K562 (cell line): Measurements from ENCODE around the gene CNR2. TPM values are rescaled to one million over a fixed set of nuclear protein-coding genes. Genes with fewer than 3 reads are reported as not detected.

Experiments
- AFF1 ChIP-seq, 2 experiments: fragments of 450-650 bp; IDR thresholded peaks; 2 replicates each; pipeline ENCODE4 v1.6.1; 2018; ENCODE audit warnings: mild to moderate bottlenecking in 2 of 2, low read depth in 1 of 2; ENCODE audit not compliant: partially characterized antibody in 2 of 2
- CBFA2T3 ChIP-seq: fragments of 450-650 bp; IDR thresholded peaks from 2 replicates; pipeline ENCODE4 v1.6.1; 2017
- ESRRA ChIP-seq: fragments of 450-650 bp; IDR thresholded peaks from 2 replicates; pipeline ENCODE4 v1.6.1; 2014; ENCODE audit warnings: low read depth, mild to moderate bottlenecking, moderate library complexity, borderline replicate concordance
- MEIS2 ChIP-seq: fragments of 450-650 bp; IDR thresholded peaks from 2 replicates; pipeline ENCODE4 v1.6.1; 2014; ENCODE audit warnings: mild to moderate bottlenecking; ENCODE audit not compliant: partially characterized antibody
- NFYB ChIP-seq: IDR thresholded peaks from 2 replicates; pipeline ENCODE4 v1.6.1; 2011; ENCODE audit warnings: mild to moderate bottlenecking, moderate library complexity; ENCODE audit not compliant: insufficient read length; ENCODE audit errors: extremely low read depth
- SMAD3 ChIP-seq: fragments of 450-650 bp; formaldehyde crosslinking; conservative IDR thresholded peaks from 2 replicates; pipeline ENCODE4 v1.4.0; 2020; ENCODE audit warnings: mild to moderate bottlenecking
- polyA plus RNA-seq, 8 experiments: library from polyadenylated mRNA; depleted of rRNA in 4 of 8; stranded (reverse) in 5 of 8; unstranded in 3 of 8; fragments of >200 nt; fragmentation: Nextera tagmentation in 2 of 8; fragmentation: Illumina TruSeq in 1 of 8; extraction: Ambion mirVana in 2 of 8; extraction: Trizol in 1 of 8; gene quantifications; 2 replicates each; pipeline versions ENCODE4 v1.2.1 to v1.2.3, GENCODE V29; 2011 to 2014; ENCODE audit warnings: inconsistent platforms in 1 of 8, missing spikeins in 1 of 8
- total RNA-seq, 7 experiments: library from RNA; depleted of rRNA in 6 of 7; stranded (reverse); fragments of >200 nt in 6 of 7; fragmentation: Illumina TruSeq in 2 of 7; extraction: Trizol in 2 of 7; gene quantifications; 2 replicates each; pipeline versions ENCODE4 v1.2.1 to v1.2.3, GENCODE V29; 2011 to 2021; ENCODE audit warnings: low replicate concordance in 1 of 7
- TF ChIP-seq, protein P1 (sequence below): fragments of 200-600 bp; sonication (generic); IDR thresholded peaks from one replicate; pipeline ENCODE4 v1.6.1; 2012; ENCODE audit warnings: mild to moderate bottlenecking, low read depth, low read length, inconsistent platforms
- TF ChIP-seq, protein P2 (sequence below): fragments of 250-450 bp; sonication (Bioruptor Pico); IDR thresholded peaks from 2 replicates; pipeline ENCODE4 v1.5.0; 2020; ENCODE audit warnings: mild to moderate bottlenecking, borderline replicate concordance

The CNR2 gene
- total and polyA plus RNA-seq, 9 of the 15 experiments (the other 6 are each of a cell fraction or from before 2014, with no cell fraction given): not detected

GRCh38 chr1:23899070-23899469 is 14.1 kb downstream of the CNR2 start (continued):
- TF ChIP-seq, protein P1, sequence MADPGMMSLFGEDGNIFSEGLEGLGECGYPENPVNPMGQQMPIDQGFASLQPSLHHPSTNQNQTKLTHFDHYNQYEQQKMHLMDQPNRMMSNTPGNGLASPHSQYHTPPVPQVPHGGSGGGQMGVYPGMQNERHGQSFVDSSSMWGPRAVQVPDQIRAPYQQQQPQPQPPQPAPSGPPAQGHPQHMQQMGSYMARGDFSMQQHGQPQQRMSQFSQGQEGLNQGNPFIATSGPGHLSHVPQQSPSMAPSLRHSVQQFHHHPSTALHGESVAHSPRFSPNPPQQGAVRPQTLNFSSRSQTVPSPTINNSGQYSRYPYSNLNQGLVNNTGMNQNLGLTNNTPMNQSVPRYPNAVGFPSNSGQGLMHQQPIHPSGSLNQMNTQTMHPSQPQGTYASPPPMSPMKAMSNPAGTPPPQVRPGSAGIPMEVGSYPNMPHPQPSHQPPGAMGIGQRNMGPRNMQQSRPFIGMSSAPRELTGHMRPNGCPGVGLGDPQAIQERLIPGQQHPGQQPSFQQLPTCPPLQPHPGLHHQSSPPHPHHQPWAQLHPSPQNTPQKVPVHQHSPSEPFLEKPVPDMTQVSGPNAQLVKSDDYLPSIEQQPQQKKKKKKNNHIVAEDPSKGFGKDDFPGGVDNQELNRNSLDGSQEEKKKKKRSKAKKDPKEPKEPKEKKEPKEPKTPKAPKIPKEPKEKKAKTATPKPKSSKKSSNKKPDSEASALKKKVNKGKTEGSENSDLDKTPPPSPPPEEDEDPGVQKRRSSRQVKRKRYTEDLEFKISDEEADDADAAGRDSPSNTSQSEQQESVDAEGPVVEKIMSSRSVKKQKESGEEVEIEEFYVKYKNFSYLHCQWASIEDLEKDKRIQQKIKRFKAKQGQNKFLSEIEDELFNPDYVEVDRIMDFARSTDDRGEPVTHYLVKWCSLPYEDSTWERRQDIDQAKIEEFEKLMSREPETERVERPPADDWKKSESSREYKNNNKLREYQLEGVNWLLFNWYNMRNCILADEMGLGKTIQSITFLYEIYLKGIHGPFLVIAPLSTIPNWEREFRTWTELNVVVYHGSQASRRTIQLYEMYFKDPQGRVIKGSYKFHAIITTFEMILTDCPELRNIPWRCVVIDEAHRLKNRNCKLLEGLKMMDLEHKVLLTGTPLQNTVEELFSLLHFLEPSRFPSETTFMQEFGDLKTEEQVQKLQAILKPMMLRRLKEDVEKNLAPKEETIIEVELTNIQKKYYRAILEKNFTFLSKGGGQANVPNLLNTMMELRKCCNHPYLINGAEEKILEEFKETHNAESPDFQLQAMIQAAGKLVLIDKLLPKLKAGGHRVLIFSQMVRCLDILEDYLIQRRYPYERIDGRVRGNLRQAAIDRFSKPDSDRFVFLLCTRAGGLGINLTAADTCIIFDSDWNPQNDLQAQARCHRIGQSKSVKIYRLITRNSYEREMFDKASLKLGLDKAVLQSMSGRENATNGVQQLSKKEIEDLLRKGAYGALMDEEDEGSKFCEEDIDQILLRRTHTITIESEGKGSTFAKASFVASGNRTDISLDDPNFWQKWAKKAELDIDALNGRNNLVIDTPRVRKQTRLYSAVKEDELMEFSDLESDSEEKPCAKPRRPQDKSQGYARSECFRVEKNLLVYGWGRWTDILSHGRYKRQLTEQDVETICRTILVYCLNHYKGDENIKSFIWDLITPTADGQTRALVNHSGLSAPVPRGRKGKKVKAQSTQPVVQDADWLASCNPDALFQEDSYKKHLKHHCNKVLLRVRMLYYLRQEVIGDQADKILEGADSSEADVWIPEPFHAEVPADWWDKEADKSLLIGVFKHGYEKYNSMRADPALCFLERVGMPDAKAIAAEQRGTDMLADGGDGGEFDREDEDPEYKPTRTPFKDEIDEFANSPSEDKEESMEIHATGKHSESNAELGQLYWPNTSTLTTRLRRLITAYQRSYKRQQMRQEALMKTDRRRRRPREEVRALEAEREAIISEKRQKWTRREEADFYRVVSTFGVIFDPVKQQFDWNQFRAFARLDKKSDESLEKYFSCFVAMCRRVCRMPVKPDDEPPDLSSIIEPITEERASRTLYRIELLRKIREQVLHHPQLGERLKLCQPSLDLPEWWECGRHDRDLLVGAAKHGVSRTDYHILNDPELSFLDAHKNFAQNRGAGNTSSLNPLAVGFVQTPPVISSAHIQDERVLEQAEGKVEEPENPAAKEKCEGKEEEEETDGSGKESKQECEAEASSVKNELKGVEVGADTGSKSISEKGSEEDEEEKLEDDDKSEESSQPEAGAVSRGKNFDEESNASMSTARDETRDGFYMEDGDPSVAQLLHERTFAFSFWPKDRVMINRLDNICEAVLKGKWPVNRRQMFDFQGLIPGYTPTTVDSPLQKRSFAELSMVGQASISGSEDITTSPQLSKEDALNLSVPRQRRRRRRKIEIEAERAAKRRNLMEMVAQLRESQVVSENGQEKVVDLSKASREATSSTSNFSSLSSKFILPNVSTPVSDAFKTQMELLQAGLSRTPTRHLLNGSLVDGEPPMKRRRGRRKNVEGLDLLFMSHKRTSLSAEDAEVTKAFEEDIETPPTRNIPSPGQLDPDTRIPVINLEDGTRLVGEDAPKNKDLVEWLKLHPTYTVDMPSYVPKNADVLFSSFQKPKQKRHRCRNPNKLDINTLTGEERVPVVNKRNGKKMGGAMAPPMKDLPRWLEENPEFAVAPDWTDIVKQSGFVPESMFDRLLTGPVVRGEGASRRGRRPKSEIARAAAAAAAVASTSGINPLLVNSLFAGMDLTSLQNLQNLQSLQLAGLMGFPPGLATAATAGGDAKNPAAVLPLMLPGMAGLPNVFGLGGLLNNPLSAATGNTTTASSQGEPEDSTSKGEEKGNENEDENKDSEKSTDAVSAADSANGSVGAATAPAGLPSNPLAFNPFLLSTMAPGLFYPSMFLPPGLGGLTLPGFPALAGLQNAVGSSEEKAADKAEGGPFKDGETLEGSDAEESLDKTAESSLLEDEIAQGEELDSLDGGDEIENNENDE: no peak
- TF ChIP-seq NFYB (no peak), AFF1 (IDR thresholded peaks at IDR 0.05; ENCODE audit: low read depth in 1 of 2, partially characterized antibody in 2 of 2) (no peak), CBFA2T3 (peak; percentile 50), SMAD3 (CRISPR knock-in tag) (0 out of 2 replicates have a peak, but pooled peaks have one; percentile 29), ESRRA (peak; percentile 68), MEIS2 (peak; percentile 34)
- TF ChIP-seq, protein P2, sequence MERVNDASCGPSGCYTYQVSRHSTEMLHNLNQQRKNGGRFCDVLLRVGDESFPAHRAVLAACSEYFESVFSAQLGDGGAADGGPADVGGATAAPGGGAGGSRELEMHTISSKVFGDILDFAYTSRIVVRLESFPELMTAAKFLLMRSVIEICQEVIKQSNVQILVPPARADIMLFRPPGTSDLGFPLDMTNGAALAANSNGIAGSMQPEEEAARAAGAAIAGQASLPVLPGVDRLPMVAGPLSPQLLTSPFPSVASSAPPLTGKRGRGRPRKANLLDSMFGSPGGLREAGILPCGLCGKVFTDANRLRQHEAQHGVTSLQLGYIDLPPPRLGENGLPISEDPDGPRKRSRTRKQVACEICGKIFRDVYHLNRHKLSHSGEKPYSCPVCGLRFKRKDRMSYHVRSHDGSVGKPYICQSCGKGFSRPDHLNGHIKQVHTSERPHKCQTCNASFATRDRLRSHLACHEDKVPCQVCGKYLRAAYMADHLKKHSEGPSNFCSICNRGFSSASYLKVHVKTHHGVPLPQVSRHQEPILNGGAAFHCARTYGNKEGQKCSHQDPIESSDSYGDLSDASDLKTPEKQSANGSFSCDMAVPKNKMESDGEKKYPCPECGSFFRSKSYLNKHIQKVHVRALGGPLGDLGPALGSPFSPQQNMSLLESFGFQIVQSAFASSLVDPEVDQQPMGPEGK: no peak
